ENCODE measurements around the gene LIME1.

DNA sequence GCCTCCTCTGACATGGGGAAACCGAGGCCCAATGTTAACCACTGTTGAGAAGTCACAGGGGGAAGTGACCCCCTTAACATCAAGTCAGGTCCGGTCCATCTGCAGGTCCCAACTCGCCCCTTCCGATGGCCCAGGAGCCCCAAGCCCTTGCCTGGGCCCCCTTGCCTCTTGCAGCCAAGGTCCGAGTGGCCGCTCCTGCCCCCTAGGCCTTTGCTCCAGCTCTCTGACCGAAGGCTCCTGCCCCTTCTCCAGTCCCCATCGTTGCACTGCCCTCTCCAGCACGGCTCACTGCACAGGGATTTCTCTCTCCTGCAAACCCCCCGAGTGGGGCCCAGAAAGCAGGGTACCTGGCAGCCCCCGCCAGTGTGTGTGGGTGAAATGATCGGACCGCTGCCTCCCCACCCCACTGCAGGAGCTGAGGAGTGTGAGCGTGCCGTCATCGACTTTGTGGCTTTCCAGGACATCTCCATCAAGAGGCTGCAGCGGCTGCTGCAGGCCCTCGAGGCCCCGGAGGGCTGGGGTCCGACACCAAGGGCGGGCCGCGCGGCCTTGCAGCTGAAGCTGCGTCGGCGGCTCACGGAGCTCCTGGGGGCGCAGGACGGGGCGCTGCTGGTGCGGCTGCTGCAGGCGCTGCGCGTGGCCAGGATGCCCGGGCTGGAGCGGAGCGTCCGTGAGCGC is 38.5 kb upstream of the LIME1 start:
- TF ChIP-seq CTCF (IDR thresholded peaks at IDR 0.05) = no peak
- no peak for TF ChIP-seq POLR2A (IDR thresholded peaks at IDR 0.05)
